ENCODE measurements around the gene UBTD2.
"Not testable (repeated sequence)": the region's sequence is repeated elsewhere in the genome, so short reads cannot be mapped to it uniquely, and the experiment has no call there.

Gene UBTD2

GRCh38 chr5:172251419-172251818 lies 32.1 kb downstream of the UBTD2 start:
- DNase-seq (ENCODE audit: low read depth in 2 of 2) = no peak

GRCh38 chr5:172248637-172249036 lies 34.9 kb downstream of the UBTD2 start:
- no peak for DNase-seq (ENCODE audit: low read depth in 2 of 2)

GRCh38 chr5:172245703-172246125 lies 37.9 kb downstream of the UBTD2 start:
- no peak for DNase-seq (ENCODE audit: low read depth in 2 of 2)

GRCh38 chr5:172245046-172245445 lies 38.5 kb downstream of the UBTD2 start:
- DNase-seq (ENCODE audit: low read depth in 2 of 2) = no peak

GRCh38 chr5:172243302-172243701 lies 40.3 kb downstream of the UBTD2 start:
- peak in 1 of 2 donors; percentile 1 for DNase-seq (ENCODE audit: low read depth in 2 of 2)

GRCh38 chr5:172238334-172238733 lies 45.2 kb downstream of the UBTD2 start:
- DNase-seq (ENCODE audit: low read depth in 2 of 2) = no peak

GRCh38 chr5:172235827-172236736 lies 47.5 kb downstream of the UBTD2 start:
- no peak for DNase-seq (ENCODE audit: low read depth in 2 of 2)

GRCh38 chr5:172235132-172235780 lies 48.3 kb downstream of the UBTD2 start:
- DNase-seq (ENCODE audit: low read depth in 2 of 2) = no peak

GRCh38 chr5:172234031-172234430 lies 49.5 kb downstream of the UBTD2 start:
- no peak for DNase-seq (ENCODE audit: low read depth in 2 of 2)

GRCh38 chr5:172229904-172230303 lies 53.7 kb downstream of the UBTD2 start:
- DNase-seq (ENCODE audit: low read depth in 2 of 2) = no peak

GRCh38 chr5:172224996-172225395 lies 58.6 kb downstream of the UBTD2 start:
- DNase-seq (ENCODE audit: low read depth in 2 of 2) = no peak

- peak; percentile 33 to 66 for DNase-seq (ENCODE audit: low read depth in 2 of 2)
Observed at GRCh38 chr5:172223901-172224873, 59.4 kb downstream of the UBTD2 start.

GRCh38 chr5:172219296-172219695 lies 64.3 kb downstream of the UBTD2 start:
- DNase-seq (ENCODE audit: low read depth in 2 of 2) = no peak

GRCh38 chr5:172216345-172216744 lies 67.2 kb downstream of the UBTD2 start:
- no peak for DNase-seq (ENCODE audit: low read depth in 2 of 2)

- no peak for DNase-seq (ENCODE audit: low read depth in 2 of 2)
Observed at GRCh38 chr5:172213126-172213525, 70.4 kb downstream of the UBTD2 start.

- DNase-seq (ENCODE audit: low read depth in 2 of 2) = no peak
Observed at GRCh38 chr5:172211676-172212075, 71.9 kb downstream of the UBTD2 start.

- no peak for DNase-seq (ENCODE audit: low read depth in 2 of 2)
Observed at GRCh38 chr5:172209714-172210113, 73.8 kb downstream of the UBTD2 start.

GRCh38 chr5:172207511-172207910 lies 76.1 kb downstream of the UBTD2 start:
- DNase-seq (ENCODE audit: low read depth in 2 of 2) = no peak

GRCh38 chr5:172205984-172206383 lies 77.6 kb downstream of the UBTD2 start:
- not testable (repeated sequence) for DNase-seq (ENCODE audit: low read depth in 2 of 2)

- DNase-seq (ENCODE audit: low read depth in 2 of 2) = no peak
Observed at GRCh38 chr5:172200476-172200875, 83.1 kb downstream of the UBTD2 start.

- DNase-seq (ENCODE audit: low read depth in 2 of 2) = no peak
Observed at GRCh38 chr5:172199446-172199845, 84.1 kb downstream of the UBTD2 start.

- DNase-seq (ENCODE audit: low read depth in 2 of 2) = not testable (repeated sequence)
Observed at GRCh38 chr5:172197775-172198174, 85.8 kb downstream of the UBTD2 start.

All from stimulated activated CD8-positive, alpha-beta memory T cell treated with anti-CD3 and anti-CD28 coated beads, Interleukin-15, amount 100 ng/mL, for 48 hours (primary cell).